Ascending aorta (tissue), 2 donors: ENCODE measurements around the gene PIEZO2. TPM values are rescaled to one million over a fixed set of nuclear protein-coding genes. Genes with fewer than 3 reads are reported as not detected.

Experiments used
- DNase-seq, 2 donors: peaks; one replicate each; pipeline ENCODE4 v3.0.0-alpha.2; 2019; ENCODE audit warnings: low spot score in 2 of 2
- H3K27ac ChIP-seq, 2 donors: fragments of 200-600 bp; sonication (generic); one replicate each; pipeline ENCODE4 v1.5.1; 2016 to 2017; ENCODE audit warnings: mild to moderate bottlenecking in 1 of 2
- H3K27me3 ChIP-seq: fragments of 200-600 bp; sonication (generic); one replicate; pipeline ENCODE4 v1.5.1; 2017
- H3K36me3 ChIP-seq, 2 donors: fragments of 200-600 bp; sonication (generic); one replicate each; pipeline ENCODE4 v1.5.1; 2016
- H3K4me1 ChIP-seq, 2 donors: fragments of 200-600 bp; sonication (generic); one replicate each; pipeline ENCODE4 v1.5.1; 2016 to 2017; ENCODE audit warnings: mild to moderate bottlenecking in 1 of 2
- H3K4me3 ChIP-seq, 2 donors: fragments of 200-600 bp; sonication (generic); one replicate each; pipeline ENCODE4 v1.5.1; 2016 to 2017; ENCODE audit warnings: mild to moderate bottlenecking in 1 of 2
- H3K9me3 ChIP-seq, 2 donors: fragments of 200-600 bp; sonication (generic); one replicate each; pipeline ENCODE4 v1.5.1; 2016
- intact Hi-C: fragments of 100-400 bp; cut with DNase I; formaldehyde crosslinking; loops from one replicate; pipeline ENCODE4 v1.15.1; 2023
- total RNA-seq: library from RNA; depleted of rRNA; stranded (reverse); fragments of >200 nt; gene quantifications from one replicate; pipeline ENCODE4 v1.1.0, GENCODE V29; 2016
- TF ChIP-seq, protein P1 (sequence below), 3 experiments: fragments of 200-600 bp in 2 of 3; fragments of 450-650 bp in 1 of 3; sonication (generic) in 2 of 3; IDR thresholded peaks; one replicate each; pipeline ENCODE4 v1.5.1; 2016 to 2019; ENCODE audit warnings: antibody characterized with exemption in 3 of 3, mild to moderate bottlenecking in 1 of 3, moderate library complexity in 1 of 3

Gene PIEZO2
- total RNA-seq, 1 donor from 2014 or later: 3.1 TPM

DNA sequence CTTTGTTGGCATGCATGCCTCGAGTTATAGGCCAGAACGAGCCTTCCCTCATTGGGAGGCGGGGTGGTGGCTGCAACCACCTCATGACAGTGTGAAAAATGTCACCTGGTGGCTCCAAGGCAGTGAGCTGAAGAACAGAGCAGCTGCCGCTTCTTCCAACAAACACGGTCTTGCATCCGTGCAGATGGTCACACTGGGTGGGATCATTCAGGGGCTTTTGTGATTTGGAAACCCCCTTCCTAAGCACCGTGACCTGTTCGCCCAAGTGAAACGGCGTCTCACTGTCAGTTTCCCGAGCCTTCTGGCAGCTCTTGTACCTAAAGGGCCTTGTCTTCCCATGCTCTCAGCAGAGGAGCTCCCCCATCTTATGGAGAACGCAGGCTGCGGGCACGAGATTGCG, 463.9 kb downstream of the PIEZO2 start:
- no peaks in the 10 kb centered on the region for H3K27me3 ChIP-seq
- no peaks in the 10 kb centered on the region for H3K9me3 ChIP-seq
- intact Hi-C loops: no loop called here
- no peak overlapping the region for H3K4me3 ChIP-seq
- no peak overlapping the region for H3K27ac ChIP-seq
- H3K4me1 ChIP-seq: no peaks in the 10 kb centered on the region
- no peaks in the 10 kb centered on the region for H3K36me3 ChIP-seq
- TF ChIP-seq, protein P1, sequence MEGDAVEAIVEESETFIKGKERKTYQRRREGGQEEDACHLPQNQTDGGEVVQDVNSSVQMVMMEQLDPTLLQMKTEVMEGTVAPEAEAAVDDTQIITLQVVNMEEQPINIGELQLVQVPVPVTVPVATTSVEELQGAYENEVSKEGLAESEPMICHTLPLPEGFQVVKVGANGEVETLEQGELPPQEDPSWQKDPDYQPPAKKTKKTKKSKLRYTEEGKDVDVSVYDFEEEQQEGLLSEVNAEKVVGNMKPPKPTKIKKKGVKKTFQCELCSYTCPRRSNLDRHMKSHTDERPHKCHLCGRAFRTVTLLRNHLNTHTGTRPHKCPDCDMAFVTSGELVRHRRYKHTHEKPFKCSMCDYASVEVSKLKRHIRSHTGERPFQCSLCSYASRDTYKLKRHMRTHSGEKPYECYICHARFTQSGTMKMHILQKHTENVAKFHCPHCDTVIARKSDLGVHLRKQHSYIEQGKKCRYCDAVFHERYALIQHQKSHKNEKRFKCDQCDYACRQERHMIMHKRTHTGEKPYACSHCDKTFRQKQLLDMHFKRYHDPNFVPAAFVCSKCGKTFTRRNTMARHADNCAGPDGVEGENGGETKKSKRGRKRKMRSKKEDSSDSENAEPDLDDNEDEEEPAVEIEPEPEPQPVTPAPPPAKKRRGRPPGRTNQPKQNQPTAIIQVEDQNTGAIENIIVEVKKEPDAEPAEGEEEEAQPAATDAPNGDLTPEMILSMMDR (IDR thresholded peaks at IDR 0.05): no peak
- DNase-seq: no peak

DNA sequence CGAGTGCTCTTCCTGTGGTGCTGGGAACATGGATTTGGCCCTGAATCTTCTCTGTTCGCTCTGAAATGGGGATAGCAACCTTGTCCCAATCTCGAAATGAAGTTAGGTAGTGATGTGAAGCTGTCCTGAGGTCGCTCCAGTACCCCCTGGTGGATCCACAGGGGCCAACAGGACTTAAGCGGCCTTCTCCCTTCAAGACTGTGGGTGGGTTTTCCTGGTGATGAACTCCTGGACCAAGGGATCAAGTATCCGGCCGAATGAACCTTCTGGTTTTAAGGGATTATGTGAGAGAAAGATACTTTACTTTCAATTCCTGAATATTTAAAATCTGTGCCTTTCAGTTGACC, 467.0 kb downstream of the PIEZO2 start:
- no peaks in the 10 kb centered on the region for H3K4me1 ChIP-seq
- no peaks in the 10 kb centered on the region for H3K27me3 ChIP-seq
- intact Hi-C loops: no loop called here
- DNase-seq: no peak
- no peaks in the 10 kb centered on the region for H3K36me3 ChIP-seq
- no peak overlapping the region for H3K27ac ChIP-seq
- TF ChIP-seq, protein P1 (IDR thresholded peaks at IDR 0.05): no peak
- H3K9me3 ChIP-seq: no peaks in the 10 kb centered on the region
- no peak overlapping the region for H3K4me3 ChIP-seq

DNA sequence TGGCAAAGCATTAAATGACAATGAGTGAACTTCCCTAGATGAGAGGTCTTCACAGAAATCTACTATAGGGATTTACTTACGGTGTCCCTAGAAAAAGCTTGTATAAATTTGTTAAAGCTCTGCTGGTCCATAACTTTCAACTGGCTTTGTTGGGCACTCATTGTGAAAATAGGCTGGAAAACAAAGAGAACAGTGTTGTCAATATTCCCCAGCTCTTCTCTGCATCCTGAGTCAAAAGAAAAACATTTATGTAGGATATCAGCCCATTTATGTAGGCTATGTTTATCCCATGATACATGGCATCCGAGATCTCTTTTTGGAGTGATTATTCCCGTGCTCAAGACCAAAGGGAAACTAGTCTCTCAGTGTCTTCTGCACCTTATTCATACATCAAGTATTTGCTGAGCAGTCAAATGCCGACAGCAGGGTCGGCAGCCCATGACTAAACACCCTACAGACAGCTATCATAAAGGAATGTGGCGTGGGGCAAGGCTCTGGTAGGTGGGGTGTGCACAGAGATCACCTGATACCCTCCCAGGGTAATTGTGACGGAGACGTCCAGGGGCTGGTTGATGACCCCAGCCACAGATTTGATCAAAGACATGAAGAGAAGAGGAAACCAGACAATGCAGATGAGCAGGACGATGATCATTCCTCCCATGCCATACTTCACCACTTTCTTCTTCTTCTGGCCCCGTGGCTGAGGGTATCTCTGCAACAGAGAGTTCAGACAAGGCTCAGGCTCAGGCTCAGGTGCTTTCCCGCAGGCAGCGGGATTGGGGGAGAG, 467.6 kb downstream of the PIEZO2 start:
- TF ChIP-seq, protein P1 (IDR thresholded peaks at IDR 0.05): no peak
- intact Hi-C loops: no loop called here
- no peak overlapping the region for H3K27ac ChIP-seq
- no peaks in the 10 kb centered on the region for H3K27me3 ChIP-seq
- H3K4me1 ChIP-seq: no peaks in the 10 kb centered on the region
- no peaks in the 10 kb centered on the region for H3K36me3 ChIP-seq
- no peaks in the 10 kb centered on the region for H3K9me3 ChIP-seq
- H3K4me3 ChIP-seq: no peak overlapping the region
- DNase-seq: no peak

DNA sequence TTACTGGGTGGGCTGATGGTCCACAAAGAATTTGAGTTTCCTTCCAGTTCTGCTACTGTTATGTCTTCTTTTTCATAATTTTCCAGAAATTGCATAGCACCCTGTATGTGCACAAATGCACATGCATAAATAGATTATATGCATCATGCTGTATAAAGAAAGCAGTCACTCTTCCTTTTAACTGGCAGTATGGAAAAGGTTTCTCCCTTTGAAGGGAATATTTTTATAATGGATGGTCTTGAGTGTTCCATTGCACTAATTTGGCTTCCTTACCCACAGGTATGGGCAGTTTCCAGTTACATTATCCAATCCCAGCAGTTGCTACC, 469.1 kb downstream of the PIEZO2 start:
- intact Hi-C loops: no loop called here
- no peaks in the 10 kb centered on the region for H3K27me3 ChIP-seq
- H3K4me3 ChIP-seq: no peak overlapping the region
- H3K4me1 ChIP-seq: no peaks in the 10 kb centered on the region
- TF ChIP-seq, protein P1 (IDR thresholded peaks at IDR 0.05): no peak
- no peaks in the 10 kb centered on the region for H3K9me3 ChIP-seq
- no peak overlapping the region for H3K27ac ChIP-seq
- DNase-seq: no peak
- H3K36me3 ChIP-seq: no peaks in the 10 kb centered on the region

DNA sequence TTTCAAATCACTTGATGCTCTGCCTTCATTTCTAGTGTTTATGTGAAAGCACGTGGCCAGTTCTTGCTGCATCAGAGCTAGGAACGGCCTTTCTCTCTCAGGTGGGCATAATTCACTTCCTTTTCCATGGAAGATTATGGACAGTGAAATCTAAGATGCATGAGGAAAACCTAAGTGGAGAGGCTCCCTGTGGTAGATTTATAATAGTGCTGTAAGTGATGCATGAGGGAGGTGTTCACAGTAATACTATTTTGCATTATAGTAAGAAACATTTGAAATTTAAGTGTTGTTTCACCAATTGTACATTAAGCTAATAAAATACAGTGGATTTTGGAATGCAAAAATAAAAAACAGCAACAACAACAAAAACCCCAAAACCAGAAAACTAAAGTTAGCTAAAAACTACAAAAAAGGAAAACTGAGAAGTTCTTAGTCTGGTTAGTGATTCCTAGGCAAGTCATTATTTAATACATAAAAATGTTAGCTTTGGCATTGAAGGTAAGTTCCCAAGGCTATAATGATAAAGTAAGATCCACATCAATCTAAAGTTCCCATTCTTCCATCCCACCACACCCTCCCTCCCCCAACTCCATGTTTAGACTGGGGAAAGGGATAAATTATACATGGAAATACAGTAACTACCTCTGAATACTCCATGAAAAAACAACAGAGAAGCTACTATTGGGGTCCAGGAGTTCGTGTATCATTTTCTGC, 469.7 kb downstream of the PIEZO2 start:
- Histone ChIP-seq H3K36me3 (no peaks in the 10 kb centered on the region), H3K4me1 (no peaks in the 10 kb centered on the region), H3K27me3 (no peaks in the 10 kb centered on the region), H3K4me3 (no peak overlapping the region), H3K9me3 (no peaks in the 10 kb centered on the region), H3K27ac (no peak overlapping the region)
- DNase-seq: no peak
- intact Hi-C loops: no loop called here
- TF ChIP-seq, protein P1 (IDR thresholded peaks at IDR 0.05): no peak
